GM13977 (cell line): ENCODE data around the gene KLHL42.

Source experiments
- DNase-seq: peaks from one replicate; pipeline ENCODE4 v3.0.0; 2012; ENCODE audit warnings: low spot score
- CTCF ChIP-seq: IDR thresholded peaks from 2 replicates; pipeline ENCODE4 v1.5.1; 2012; ENCODE audit warnings: mild to moderate bottlenecking, control low read depth; ENCODE audit not compliant: insufficient read depth; ENCODE audit errors: extremely low read depth, missing control alignments
- in situ Hi-C: fragments of 300-500 bp; cut with MboI; formaldehyde crosslinking; loops from one replicate; pipeline ENCODE4 v1.12.0; 2022; ENCODE audit warnings: low sequenced_read_pairs, low pct_unique_long_range_greater_than_20kb, mixed read lengths, inconsistent platforms; ENCODE audit not compliant: unreplicated experiment

Gene KLHL42

GRCh38 chr12:27794818-27795584 is 15.0 kb downstream of the KLHL42 start:
- no peak for DNase-seq
- in situ Hi-C loops = no loop called here
- TF ChIP-seq CTCF = no peak

- TF ChIP-seq CTCF = no peak
- no peak for DNase-seq
- in situ Hi-C loops = no loop called here
Measured at GRCh38 chr12:27796128-27796527, 16.1 kb downstream of the KLHL42 start.

GRCh38 chr12:27797301-27798025 is 17.4 kb downstream of the KLHL42 start:
- no peak for TF ChIP-seq CTCF
- DNase-seq = no peak
- in situ Hi-C loops = no loop called here

- DNase-seq = no peak
- in situ Hi-C loops = no loop called here
- no peak for TF ChIP-seq CTCF
Measured at GRCh38 chr12:27800819-27801218, 20.8 kb downstream of the KLHL42 start.

GRCh38 chr12:27801630-27802029 is 21.6 kb downstream of the KLHL42 start:
- no peak for TF ChIP-seq CTCF
- DNase-seq = no peak
- in situ Hi-C loops = no loop called here

- in situ Hi-C loops = no loop called here
- DNase-seq = no peak
Measured at GRCh38 chr12:27802511-27802910, 22.5 kb downstream of the KLHL42 start.

More at GRCh38 chr12:27802511-27802910, 22.5 kb downstream of the KLHL42 start:
- TF ChIP-seq CTCF = no peak
